CD4-positive, alpha-beta T cell treated with Interleukin-12 subunit alpha and Interleukin-12 subunit beta, for 1 hour (primary cell): ENCODE results near the gene ACVR1.
"Not testable (repeated sequence)": the region's sequence is repeated elsewhere in the genome, so short reads cannot be mapped to it uniquely, and the experiment has no call there.

Experiments
- DNase-seq: peaks from one replicate; pipeline ENCODE4 v3.0.0-alpha.2; 2020

Gene ACVR1

DNA sequence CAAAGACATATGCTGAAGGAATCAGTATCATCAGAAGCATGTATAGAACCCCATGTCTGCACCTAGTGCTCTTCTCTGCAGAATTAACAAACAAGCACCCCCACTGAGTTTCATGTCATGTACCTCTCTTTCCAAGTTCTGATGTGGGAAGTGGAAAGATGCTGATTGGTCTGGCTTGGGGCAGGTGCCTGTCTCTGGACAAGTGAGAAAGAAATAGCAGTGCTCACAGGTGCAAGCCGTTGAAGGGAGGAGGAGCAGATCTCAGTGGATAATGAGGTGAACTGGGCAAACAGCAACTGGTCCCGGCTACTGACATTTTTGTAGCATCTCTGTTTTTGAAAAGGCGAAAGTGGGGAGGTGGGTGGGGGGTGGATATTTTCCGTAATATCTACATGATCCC, 17.5 kb upstream of the ACVR1 start:
- DNase-seq, result no peak

DNA sequence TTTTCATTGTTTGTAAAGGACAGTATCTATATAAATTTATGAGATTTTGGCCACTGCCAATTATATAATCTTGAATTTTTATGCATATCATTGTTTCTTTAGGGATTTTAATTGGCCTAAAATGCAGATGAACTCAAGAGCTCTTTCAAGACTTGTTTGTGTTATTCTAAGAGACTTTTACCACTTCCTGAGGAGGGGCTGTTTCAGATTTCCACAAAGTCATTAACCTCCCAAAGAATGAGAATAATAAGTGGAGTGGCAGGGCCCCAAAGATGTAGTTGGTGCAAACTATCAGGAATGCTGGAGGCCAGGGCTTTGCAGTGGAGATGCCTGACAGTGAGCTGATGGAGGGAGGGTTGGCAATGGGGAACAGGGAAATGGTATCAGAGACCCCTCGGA, 15.5 kb upstream of the ACVR1 start:
- no peak for DNase-seq

DNA sequence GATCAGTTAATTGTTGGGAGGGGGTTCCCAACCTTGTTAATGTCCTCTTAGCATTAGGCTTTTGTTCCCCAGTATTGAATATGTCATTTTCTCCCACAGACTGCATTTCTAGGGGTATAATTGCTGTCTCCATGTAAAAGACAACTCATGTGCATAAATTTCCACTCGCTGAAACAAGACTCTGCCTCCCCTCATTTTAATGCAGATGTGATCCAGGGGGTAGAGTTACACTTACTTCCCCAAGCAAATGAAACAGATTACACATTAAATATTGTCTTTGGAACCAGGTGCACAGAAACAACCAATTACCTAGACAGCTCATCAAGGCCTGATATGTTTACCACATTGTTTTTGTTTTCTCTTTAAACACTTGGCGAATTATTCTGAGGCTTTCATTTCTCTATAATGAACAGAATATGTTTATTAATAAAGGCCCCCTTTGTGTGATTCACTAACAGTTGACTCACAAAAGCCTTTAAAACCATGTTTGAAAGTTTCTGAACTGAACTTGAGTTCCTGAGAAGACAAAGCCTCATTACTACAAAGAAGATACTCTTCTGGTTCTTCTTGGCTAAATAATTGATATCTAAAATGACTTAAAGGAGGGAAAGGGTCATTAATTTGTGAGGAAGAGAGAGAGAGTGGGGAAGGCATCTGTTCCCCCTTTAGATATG, 15.0 kb upstream of the ACVR1 start:
- DNase-seq, result no peak

DNA sequence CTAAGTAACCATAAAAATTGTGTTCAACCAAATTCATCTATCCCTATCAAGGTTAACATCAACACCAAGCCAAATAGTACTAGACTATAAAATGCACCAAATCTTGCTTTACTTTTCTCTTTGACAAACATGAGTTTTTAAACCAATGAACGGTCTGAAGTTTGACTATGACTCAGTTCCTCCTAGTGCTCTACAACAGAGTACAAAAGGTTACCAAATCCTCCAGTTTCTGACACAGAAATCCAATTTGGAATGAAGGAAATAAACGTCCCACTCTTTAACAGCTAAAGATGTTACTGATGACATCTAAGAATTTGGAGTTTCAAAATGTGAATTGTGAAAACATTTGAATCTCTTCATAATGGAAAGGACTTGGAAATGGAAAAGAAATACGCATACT, 11.8 kb upstream of the ACVR1 start:
- no peak for DNase-seq

DNA sequence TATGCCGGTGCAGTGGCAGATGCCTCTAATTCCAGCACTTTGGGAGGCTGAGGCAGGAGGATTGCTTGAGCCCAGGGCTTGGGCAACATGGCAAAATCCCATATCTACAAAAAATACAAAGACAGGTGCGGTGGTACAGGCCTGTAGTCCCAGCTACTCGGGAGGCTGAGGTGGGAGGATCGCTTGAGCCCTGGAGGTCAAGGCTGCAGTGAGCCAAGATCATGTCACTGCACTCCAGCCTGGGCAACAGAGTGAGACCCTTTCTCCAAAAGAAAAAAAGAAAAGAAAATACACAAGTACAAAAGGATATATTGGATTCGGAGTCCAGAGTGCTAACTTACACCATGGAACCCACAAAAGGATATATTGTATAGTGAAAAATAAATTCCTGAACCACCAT, 8.4 kb upstream of the ACVR1 start:
- not testable (repeated sequence) for DNase-seq

DNA sequence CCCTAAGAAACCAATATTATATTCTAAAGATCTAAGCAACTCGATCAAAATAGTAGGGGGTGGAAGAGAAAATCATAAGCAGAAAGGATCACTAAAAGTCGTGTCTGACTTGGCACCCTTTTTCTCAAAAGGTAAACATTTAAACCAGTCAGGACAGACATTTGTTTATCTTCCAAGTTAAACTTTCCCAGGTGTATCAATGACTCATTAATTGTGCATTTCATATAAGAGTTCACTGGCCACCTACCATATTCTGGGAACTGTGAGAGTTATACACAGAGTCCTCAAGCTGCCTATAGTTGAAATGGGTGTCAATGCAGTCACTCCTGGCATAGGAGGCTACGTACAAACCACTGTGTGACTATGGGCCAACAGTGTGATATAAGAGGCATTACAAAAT, 4.8 kb upstream of the ACVR1 start:
- no peak for DNase-seq

DNA sequence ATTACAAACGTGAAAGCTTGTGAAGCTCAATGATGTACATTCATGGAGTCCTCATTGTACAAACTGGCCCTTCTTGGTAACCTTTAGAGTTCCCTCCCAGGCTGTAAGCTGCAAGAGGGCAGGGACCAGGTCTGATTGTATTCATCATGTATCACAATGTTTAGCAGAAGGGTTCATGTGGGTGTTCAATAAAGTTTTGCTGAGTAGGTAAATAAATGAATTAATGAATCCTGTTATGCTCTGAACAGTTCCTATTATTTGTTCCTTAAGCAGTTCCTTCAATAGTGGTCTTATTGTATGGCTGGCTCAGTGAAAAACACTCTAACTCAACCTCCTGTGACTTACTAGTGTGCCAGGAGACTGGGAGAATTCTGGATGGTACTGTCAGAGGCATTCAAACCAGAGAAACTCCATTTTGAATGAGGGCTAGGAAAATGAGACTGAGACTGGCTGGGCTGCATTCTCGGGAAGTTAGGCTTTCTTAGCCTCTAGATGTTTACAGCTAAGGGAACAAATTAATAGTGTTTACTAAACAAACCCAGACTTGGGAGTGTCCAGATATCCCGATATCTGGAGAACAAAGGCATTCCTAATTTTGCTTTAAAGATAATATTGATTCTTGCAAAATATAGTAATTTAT, 1.8 kb upstream of the ACVR1 start:
- no peak for DNase-seq

DNA sequence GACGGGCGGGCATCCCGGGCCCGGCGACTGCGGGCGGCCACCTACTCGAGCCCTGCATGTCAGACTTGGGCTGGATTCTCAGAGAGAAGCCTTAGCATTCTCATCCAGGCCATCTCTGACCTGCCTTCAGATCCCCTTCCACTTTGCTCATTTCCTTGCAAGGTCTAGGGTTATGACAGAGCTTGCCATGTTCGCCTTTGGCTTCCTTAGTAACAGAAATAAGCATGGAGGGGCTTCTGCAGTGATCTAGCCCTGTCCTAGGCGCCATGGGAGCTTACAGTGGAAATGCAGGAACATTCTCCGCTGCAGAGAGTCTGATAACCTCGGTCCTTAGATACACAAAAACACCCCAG, 632 bp upstream of the ACVR1 start:
- DNase-seq, result no peak

DNA sequence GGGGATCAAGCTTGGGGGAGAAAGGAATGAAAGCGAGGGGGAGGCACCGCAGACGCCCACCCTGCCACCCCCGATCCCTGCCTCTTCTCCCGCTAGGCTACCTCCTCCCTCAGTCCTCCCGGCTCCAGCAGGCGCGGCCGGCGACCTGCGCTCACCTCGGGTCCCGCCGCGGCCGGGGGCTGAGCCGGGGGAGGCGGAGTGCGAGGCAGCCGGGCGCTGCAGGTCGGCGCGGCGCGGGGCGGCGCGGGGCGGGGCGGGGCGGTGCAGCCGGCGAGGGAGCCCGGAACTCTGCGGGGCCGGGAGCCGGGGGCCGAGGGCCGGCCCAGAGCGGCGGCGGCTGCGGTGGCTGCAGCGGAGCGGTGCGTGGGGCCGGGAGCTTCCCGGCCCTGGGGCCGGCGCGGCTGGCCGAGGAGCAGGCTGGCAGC, 477 bp downstream of the ACVR1 start:
- no peak for DNase-seq

DNA sequence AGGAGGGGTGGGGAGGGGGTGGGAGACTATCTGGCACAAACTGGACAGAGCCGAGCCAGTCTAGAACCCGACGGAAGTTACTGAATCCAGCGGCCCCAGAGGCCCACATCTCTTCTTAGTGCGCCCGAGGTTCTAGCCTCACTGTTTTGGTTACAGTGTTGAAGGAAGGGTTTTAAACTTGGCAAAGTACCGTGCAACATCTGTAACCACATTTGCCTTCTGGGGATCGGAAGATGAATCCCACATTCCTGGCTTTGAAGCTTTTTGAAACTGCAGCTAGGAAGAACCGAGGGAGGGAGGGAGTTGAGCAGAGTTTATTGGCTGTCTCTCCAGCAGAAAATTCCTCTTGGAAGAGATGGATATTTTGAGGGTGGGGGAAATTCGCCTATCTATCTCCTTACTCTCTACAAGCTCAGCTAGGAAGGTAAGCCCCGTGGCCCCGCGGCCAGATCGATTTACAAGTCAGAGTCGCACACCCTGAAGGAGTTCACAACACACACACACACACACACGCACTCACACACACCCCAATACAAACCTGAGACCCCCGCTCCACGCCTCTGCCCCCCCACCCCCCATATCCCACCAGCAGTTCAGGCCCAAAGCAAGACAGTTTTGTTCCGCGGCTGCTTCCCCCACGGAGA, 1.0 kb downstream of the ACVR1 start:
- no peak for DNase-seq

DNA sequence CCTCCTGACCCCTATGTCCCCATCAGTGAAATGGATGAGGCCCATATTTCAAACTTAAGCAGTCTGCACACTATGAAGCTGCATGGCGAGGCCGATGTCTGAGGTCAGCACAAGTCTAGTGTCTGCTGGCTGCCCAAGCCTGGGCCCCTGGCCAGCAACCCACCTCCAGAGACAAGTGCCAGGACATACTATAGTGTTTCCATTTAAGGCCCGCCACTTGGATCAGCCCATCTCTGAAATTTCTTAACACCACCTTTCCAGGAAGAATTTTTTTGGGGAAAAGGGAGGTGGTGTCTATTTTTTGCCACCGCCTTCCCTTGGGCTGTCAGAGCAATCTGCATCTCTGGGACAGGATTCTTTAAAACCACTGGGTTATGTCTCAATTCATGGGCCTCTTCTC, 1.8 kb downstream of the ACVR1 start:
- no peak for DNase-seq

DNA sequence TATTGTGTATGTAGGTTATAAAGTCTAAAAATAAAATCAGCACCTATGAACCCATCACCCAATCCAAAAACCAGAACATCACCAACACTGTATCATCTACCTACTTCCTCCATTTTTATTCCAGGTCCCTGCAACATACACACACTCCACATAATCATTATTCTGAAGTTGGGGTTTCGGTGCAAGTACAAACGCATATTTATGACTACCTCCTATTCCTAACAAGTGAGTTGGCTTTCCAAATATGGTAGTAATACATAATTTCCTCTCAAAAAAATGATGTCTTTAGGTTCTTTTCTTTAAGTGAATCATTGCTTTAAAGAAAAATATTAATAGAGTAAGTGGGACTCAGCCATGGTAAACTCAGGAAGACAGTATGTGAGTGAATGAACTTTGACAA, 3.3 kb downstream of the ACVR1 start:
- DNase-seq, result no peak

DNA sequence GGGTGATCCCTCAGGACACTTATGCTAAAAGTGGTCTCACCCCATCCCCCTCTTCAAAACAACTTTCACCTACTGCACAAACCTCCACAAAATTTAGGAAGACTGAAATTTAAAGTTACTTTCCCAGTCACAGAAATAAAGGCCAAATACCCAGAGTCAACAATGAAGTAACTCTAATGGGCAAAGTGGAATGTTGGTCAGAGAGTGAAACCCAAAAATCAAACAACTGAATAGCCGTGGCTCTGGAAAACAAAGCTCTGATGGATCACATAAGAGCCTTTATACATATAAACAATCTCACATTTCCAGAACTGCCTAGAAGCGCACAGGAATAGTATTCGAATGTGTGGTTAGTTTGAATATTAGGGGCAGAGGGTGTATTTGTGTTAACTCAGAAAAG, 4.7 kb downstream of the ACVR1 start:
- DNase-seq, result no peak

DNA sequence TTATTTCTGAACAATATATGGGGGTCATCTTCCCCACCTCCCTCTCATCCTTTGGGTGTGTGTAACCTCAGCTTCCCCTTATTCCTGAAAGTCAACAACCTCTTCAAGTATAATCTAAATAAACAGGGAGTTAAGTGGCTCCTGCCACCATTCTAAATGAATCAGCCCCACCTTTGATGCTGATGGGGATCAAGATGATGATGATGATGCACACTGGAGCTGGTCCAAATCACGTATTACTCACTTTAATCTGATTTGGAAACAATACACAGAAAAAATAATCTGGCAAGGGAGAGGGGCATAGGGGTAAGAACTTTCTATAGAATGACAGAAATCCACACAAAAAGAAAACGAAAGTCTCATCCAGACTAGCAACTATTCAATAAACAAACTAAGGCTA, 7.1 kb downstream of the ACVR1 start:
- no peak for DNase-seq

DNA sequence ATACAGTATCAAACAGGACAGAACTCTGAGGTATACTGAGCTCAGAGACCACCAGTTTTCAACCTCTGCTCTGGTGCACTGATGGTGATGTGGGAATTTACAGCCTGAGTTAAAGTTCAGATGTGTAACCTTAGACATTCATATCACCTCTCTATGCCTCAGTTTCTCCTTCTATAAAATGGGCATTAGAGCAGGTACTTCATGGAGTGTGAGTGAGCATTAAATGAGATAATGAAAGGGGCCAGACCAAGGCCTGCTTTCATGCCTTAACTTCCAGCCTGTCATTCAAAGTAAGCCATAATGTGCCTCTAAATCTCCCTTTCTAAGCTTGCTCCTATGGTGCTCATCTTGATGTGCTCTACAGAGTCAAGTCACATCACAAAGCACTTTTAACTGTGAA, 8.4 kb downstream of the ACVR1 start:
- DNase-seq, result no peak

DNA sequence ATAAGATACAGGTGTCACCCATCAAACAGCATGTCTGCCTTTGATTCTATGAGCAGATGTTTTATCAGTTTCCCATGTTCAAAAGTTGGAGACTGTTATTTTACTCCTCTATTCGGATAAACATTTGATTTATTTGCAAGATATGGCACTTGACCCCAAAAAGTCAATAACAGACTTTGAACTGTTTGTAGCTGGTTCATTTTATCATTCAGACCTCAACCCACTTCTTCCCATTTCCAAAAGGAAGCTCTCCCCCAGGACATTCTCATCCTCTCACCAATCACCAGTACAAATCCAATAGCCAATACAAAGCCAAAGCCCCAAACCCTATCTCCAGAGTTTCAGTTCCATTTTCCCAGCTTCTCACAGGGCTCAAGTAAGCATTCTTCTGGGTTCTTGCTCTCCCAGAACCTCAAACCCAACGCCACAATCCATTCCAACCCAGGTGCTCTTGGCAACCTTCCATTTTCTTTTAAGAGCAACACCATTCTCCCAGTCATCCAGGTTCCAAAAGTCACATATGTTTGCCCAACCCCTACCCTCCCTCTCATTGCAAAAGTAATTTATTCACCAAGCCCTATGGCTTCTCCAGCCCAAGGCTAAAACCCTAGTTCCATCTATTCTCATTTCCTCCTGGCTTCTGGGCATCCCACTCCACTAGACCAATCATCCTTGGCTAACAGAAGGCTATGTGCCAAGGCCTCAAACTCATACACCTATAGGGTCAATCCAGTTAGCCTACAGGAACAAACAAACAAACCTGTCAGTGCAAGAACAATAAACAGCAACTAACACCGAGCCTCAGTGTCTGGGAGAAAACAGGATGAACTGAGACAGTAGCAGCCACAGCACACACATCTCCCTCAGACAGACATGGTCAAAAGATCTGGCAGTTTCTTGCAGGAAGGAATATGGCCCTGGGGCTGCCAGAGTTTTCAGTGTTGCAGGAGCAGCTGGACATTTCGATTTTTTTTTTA, 9.2 kb downstream of the ACVR1 start:
- DNase-seq, result no peak

DNA sequence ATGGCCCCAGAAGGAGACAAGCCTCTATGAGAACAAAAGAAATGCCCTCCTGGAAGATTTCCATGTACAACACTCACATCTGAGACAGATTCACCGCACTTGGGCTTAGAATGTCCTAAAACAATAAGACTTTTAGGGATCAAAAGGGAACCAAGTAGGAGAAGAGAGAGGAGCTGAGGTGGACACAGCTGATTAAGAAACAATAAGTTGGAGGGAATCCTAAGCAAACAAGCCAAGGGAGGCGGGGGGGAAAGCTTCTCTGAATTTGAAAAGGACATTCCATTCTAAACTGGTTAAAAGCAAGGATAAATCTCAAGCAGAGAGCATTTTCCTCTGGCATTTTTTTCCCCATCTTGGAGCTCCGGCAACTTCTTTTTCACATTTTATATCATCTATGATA, 9.9 kb downstream of the ACVR1 start:
- no peak for DNase-seq

DNA sequence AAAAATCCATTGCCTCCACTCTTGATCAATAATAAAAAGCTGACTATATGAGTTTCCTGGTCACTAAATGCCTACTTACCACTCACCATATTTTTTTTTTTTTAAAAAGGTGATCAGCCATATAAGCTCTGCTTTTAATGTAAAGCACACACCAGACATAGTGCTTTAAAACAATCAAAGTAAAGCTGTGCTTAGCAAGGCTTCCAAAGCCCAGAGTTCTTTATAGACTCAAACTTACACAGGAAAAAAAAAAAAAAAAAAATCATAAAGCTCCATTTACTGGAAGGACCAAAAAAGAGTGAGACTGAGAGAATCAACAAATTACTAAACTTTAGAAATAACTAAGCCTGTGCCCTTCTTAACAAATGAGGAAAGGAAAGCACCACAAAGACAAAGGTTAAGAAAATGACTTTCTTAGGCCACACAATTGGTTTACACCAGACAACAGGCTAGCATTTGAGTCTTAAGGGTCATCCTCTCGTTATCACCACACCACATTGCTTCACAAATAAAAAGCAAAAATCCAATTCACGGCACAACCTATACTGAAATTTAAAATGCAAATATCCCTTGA, 11.2 kb downstream of the ACVR1 start:
- DNase-seq, result no peak

DNA sequence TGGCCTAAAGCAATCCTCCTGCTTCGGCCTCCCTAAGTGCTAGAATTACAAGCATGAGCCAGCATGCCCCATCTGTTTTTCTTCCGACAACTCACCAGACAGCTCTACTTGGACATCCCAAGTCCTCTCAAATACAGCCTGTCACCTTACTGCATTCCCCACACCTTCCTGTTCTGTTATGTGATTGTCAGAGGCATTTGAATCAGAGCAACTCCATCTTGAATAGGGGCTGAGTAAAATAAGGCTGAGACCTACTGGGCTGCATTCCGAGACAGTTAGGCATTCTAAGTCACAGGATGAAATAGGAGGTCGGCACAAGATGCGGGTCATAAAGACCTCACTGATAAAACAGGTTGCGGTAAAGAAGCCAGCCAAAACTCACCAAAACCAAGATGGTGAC, 17.3 kb downstream of the ACVR1 start:
- DNase-seq, result no peak

DNA sequence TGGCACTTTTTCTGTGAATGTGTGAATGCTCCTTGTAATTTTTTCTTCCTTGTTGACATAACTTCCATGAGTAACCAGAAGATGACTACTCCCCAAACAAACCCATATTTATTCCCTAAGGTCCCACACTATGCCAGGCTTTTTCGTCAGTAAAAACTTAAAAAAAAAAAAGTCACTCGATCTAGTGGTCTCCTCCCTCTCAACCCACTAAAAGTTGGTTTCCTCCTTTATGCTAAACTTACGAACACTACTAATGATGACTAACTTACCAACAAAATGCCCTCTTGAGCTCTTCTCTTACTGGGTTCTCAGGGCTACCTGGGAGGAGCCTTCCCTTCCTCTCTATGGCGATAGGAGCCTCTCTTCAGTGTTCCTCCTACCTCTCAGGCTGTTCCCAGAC, 18.2 kb downstream of the ACVR1 start:
- no peak for DNase-seq

DNA sequence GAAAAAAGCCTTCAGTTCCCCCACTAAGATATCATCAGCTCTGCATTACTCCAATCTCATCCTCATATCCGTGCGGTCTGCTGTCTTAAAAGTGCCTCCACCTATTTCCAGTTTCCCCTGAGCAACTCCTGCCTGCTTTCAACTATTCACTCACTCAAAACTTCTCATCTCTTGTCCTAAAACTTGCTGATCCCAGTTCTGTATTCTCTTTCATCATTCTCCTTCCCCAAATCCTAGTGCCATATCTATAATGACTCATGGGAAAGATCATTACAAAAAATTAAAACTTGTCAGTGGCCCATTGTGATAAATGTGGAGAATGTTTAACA, 20.0 kb downstream of the ACVR1 start:
- no peak for DNase-seq

DNA sequence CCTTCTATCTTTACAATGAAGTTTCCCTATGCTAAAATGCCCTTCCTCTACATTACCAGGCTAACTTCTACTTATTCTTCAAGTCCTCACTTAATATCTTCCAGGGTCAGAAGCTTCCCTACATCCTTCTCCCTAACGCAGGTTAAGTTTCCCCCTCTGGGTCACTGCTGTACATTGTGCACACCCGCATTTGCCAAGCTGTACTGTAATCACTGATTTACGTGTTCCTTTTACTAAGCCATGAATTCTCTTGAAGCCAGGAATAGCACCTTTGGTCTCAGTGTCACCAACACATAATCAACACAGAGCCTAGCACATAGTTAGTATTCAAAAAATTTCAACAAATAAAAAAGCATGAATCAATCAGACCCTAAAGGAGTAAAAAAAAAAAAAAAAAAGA, 22.3 kb downstream of the ACVR1 start:
- no peak for DNase-seq

DNA sequence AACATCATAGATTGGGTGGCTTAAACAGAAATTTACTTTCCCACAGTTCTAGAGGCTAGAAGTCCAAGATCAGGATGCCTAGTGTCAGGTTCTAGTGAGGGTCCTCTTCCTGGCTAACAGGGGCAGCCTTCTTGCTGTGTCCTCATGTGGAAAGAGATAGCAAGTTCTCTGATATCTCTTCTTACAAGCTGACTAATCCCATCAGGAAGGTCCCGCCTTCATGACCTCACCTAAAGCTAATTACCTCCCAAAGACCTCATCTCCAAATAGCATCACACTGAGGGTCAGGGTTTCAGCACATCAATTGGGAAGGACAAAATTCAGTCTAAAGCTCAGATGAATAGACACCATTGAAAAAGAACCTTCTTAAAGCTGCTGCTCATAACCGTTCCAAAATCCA, 22.9 kb downstream of the ACVR1 start:
- no peak for DNase-seq
